ENCODE data around the gene FOXC1.

Gene FOXC1

DNA sequence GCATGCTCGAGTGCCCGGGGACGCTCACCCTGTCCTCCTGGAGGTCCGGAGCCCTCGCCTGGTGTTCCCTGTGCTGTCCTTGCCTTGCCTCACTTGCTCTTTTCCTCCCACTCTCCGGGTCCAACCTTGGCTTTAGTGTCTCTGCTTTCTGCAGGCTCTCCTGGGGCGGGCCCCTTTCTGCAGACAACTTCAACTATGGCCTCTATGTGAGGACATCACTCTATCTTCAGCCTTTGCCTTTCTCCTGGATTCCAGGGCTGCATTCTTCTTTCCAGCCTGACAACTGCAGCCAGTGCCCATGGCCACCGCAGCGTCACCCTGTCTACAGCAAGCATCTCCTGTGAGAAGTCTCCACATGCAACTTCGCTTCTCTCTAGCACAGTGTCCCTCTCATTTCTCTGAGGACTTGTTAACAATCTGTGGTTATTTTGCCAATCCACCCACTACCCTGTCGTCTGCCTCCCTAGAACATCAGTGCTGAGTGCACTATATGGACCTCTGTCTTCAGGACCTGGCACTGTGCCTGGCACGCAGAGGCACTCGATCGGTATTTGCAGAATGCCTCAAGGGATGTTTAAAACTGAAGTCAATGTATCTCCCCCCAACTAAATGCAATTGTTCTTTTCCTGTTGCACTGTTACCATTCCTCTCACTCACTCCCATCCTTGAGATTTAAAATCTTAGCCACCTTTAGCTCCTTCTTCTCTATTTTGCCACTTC is 35.9 kb downstream of the FOXC1 start:
- DNase-seq = no peak

DNA sequence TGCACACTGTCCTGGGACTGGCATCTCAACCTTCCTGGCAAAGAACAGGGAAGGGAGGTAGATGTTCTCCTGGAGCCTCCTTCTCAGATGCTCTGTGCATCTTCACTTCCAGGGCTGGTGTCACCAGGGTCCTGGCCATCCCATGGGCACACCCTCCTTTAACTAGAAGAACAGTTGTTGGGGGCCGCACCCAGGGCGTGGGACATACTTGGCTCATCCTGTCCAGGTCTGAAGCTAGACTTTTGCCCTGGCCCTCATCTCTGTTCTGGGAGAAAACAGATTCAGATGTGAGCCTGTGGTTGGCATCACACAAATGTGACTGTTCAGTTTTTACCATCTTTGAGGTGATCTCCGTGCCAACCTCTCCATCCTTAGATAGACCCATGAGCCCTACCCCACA is 41.6 kb downstream of the FOXC1 start:
- no peak for DNase-seq

DNA sequence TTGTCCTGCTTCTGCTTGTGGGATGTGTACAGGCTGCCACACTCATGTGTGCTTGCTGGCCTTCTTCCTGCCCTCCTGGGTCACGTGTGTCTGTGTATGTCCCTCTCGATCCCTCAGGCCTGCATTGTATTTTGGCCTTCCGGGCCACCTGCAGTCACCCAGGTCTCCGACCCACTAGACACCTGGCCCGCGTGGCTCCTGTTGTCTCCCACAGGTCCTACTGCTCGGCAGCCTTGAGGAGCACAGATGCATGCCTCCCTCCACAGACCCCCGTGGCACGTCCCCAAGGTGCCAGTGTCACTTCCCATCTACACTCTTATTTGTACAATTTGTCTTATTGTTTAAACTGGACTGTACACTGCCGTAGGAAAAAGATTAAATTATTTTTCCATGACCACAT is 43.1 kb downstream of the FOXC1 start:
- no peak for DNase-seq

DNA sequence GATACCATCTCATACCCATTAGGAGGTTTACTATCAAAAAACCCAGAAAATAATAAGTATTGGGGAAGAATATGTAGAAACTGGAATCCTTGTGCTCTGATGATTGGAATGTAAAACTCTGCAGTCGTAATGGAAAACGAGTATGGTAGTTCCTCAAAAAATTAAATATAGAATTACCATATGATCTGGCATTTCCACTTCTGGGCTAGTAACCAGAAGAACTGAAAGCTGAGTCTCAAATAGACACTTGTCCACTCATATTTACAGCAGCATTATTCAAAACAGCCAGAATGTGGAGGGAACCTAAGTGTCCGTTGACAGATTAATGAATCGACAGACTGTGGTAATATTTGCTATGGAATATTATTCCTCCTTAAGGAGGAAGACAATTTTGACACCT is 44.3 kb downstream of the FOXC1 start:
- no peak for DNase-seq

DNA sequence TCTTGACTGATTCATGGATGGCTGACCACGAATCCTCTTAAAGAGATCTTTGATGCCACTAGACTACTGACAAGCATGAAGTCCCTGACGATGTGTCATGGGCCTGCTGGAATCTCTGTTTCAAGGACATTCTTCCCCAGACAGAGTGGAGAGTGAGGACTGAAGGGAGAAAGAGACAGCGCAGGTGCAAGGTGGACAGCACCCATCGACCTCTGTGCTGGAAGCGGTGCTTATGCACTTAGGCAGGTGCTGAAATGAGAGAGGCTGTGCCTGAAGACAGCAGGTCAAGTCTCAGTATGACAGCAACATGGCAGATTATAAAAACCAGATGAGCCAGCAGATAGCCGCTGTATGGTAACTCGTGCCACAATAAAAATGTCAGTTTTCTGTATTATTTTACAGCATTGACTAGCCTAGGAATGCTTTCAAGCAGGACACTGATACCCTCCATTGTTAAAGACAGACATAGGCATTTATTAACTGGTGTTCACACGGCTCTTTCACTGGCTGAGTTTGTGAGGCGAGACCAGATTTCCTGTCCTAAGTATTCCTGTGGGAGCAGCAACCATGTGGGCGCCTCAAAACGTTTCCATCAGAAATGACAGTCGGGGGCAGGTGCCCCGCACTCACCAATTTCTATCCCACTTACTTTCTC is 47.5 kb downstream of the FOXC1 start:
- DNase-seq = no peak

DNA sequence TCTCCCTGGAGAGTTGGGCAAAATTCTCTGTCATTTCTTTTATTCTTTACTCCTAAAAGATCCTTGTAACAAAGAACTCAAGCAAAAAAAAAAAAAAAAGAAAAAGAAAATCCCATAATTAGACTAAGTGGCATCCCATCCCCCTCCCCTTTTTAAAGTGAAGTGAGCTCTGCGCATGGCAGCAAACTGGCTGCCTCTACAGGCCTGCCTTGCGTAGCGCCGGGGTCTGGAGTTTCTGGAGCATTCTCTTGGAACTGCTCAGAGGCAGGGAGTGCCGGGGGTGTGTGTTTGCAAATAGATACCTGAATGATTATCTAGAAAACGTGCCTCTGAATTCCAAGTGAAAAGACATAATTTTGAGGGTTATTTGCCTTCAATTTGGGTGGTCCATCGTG is 48.1 kb downstream of the FOXC1 start:
- DNase-seq = no peak

DNA sequence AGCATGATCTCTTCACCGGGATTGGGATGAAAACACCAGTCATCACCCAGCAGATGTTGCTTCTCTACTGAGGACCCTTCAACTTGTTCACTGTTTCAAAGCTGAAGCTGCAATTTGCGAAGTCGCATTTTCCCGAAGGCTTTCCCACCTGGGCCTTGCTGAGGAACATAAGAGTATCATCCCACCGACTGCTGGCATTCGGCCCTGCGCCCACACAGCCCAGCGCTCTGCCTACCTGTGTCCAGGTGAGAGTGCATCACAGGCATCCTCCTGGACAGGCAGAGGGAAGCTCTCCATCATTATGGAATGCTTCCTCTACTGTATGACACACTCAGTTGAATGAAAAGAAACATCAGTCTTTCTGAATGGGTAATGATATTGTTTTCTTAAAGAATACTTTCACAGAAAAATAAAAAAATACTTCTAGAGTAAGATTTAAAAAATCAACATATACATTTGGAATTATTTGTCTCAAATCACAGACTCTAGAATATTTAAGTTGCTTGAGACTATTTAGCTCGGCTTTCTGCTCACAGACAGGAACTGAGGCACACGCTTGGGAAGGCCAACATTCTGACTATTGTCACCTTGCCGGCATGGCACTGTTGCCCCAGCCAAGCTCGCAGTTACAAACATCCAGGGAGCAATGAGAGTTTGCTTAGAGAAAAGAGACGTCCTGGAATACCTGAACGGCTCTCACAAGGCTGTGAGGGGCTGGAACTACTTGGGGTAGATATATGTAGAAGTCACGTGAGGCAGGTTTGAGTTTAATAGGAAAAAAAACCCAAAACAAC is 48.7 kb downstream of the FOXC1 start:
- DNase-seq = no peak

DNA sequence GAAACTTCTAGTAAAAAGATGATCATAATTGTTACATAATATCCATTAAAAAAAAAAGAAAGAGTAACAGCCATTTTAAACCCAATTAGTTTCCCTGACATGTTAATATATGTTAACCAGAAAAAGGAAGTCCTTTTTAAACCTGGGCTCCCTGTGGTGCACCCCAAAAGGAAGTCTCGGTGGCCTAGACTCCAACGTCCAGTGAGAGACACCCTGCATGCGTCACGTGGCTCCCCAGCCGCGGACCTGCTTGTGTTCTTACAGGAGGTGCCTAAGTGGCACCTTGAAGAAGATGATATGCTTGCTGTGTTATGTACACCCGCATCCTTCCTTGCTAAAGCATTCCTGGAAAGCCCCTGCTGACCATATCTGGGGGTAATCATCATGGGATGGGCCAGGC is 50.1 kb downstream of the FOXC1 start:
- no peak for DNase-seq

DNA sequence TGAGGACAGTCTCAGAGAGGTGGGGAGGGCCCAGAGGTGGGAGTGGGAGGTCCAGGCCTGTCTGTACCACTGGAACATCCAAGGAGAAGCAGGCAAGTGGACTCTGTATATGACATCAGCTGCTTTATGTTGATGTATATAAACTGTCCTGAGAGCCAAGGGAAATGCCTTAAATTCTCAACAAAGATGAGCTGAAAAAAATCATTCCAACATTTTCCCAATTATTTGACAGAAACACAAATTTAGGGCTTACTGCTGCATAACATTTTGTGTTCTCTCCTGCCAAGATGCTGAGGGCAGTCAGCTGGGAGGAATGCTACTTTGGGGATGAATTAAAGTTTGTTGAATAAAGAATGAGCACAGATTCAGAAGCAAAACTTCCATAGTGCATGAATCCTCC is 52.8 kb downstream of the FOXC1 start:
- no peak for DNase-seq
